C4-2B (cell line): ENCODE data around the gene CTSF.

ENCODE experiments used
- CTCF ChIP-seq: fragments of 450-650 bp; conservative IDR thresholded peaks from 2 replicates; pipeline ENCODE4 v1.5.1; 2017; ENCODE audit warnings: mild to moderate bottlenecking
- ZFX ChIP-seq: fragments of 450-650 bp; IDR thresholded peaks from 2 replicates; pipeline ENCODE4 v1.6.1; 2017

GRCh38 chr11:66586136-66586535, 17.7 kb upstream of the CTSF start:
- TF ChIP-seq CTCF (no peak), ZFX (no peak)
